GM06990 (cell line): ENCODE results near the gene ANKRD65.

ENCODE experiments used
- DNase-seq: peaks from one replicate; pipeline ENCODE4 v3.0.0-alpha.2; 2011; ENCODE audit not compliant: insufficient read length; ENCODE audit errors: extremely low read depth
- H3K27me3 ChIP-seq: replicated peaks from 2 replicates; pipeline ENCODE4 v1.6.0; 2011; ENCODE audit warnings: low read length; ENCODE audit not compliant: control insufficient read depth, insufficient read depth
- H3K36me3 ChIP-seq: 2 replicates; pipeline ENCODE4 v1.5.1; 2011; ENCODE audit warnings: low read length; ENCODE audit not compliant: control insufficient read depth, insufficient read depth
- H3K4me3 ChIP-seq: replicated peaks from 2 replicates; pipeline ENCODE4 v1.5.1; 2011; ENCODE audit warnings: low read depth, mild to moderate bottlenecking, control low read depth, low read length
- TF ChIP-seq, protein P1 (sequence below): IDR thresholded peaks from 2 replicates; pipeline ENCODE4 v1.5.1; 2011; ENCODE audit warnings: low read length, control low read depth, mild to moderate bottlenecking, inconsistent platforms; ENCODE audit not compliant: insufficient read depth, poor library complexity, severe bottlenecking

ANKRD65 gene

DNA sequence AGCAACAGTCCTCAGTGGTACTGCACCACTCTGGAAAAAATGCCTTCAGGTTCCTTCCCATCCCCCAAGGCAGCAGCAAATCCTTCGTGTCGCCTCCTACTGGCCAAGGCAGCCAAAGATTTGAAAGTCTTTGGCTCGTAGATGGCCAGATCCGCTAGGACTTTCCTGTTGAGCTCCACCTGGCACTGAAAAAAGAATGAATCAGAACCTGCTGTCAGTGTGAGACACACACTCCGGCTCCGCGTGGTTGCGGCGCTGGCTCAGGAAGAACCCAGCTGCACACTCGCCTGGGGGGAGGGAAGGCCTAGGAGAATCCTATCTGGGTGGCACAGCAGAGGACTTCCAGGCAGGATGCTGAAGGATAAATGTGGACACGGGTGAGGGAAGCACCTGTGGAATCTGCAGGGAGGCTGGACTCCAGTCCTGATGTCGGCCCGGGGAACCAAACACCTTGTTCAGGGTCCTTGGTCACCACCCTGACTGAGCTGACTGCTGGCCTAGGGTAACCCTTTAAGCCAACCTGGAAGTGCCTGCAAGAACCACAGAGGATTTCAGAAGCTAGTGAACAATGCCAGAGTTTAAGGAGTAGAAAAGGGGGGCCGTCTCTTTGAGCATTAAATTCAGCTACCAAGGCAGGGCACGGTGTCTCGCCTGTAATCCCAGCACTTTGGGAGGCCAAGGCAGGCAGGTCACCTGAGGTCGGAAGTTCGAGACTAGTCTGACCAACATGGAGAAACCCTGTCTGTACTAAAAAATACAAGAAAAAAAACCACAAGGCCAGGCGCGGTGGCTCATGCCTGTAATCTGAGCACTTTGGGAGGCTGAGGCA lies 18.8 kb downstream of the ANKRD65 start:
- TF ChIP-seq, protein P1, sequence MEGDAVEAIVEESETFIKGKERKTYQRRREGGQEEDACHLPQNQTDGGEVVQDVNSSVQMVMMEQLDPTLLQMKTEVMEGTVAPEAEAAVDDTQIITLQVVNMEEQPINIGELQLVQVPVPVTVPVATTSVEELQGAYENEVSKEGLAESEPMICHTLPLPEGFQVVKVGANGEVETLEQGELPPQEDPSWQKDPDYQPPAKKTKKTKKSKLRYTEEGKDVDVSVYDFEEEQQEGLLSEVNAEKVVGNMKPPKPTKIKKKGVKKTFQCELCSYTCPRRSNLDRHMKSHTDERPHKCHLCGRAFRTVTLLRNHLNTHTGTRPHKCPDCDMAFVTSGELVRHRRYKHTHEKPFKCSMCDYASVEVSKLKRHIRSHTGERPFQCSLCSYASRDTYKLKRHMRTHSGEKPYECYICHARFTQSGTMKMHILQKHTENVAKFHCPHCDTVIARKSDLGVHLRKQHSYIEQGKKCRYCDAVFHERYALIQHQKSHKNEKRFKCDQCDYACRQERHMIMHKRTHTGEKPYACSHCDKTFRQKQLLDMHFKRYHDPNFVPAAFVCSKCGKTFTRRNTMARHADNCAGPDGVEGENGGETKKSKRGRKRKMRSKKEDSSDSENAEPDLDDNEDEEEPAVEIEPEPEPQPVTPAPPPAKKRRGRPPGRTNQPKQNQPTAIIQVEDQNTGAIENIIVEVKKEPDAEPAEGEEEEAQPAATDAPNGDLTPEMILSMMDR: peak; percentile 66
- H3K36me3 ChIP-seq: peaks cover 25% of the 10 kb centered on the region
- no peak for DNase-seq
- no peaks in the 10 kb centered on the region for H3K27me3 ChIP-seq
- H3K4me3 ChIP-seq: no peak overlapping the region

DNA sequence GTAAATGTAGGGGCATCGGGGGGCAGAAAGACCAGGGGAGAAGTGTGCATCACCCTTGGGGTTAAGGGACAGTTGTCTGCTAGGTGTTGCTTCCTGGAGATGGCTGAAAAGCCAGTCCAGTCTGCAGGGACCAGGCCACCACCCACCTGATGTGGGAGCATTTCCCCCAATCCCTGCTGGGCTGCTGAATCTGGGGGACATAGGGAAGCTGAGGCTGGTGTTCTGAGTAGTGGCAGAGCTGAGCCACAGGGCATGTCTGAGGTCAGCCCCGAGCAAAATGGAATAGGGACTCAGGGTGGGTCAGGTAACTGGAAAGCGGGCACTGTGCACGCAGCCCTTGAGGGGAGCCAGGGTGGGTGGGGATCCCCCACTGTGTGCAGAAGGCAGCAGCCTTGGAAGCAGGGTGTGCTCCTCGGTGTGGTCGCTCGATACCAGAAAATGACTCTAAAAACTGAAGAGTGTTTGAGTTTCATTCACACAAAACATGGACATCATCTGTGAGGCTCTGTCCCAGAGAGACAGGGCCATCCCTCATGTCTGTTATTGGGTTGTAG lies 19.5 kb downstream of the ANKRD65 start:
- TF ChIP-seq, protein P1: no peak
- Histone ChIP-seq H3K27me3 (no peaks in the 10 kb centered on the region), H3K36me3 (peaks cover 26% of the 10 kb centered on the region), H3K4me3 (no peak overlapping the region)
- no peak for DNase-seq

DNA sequence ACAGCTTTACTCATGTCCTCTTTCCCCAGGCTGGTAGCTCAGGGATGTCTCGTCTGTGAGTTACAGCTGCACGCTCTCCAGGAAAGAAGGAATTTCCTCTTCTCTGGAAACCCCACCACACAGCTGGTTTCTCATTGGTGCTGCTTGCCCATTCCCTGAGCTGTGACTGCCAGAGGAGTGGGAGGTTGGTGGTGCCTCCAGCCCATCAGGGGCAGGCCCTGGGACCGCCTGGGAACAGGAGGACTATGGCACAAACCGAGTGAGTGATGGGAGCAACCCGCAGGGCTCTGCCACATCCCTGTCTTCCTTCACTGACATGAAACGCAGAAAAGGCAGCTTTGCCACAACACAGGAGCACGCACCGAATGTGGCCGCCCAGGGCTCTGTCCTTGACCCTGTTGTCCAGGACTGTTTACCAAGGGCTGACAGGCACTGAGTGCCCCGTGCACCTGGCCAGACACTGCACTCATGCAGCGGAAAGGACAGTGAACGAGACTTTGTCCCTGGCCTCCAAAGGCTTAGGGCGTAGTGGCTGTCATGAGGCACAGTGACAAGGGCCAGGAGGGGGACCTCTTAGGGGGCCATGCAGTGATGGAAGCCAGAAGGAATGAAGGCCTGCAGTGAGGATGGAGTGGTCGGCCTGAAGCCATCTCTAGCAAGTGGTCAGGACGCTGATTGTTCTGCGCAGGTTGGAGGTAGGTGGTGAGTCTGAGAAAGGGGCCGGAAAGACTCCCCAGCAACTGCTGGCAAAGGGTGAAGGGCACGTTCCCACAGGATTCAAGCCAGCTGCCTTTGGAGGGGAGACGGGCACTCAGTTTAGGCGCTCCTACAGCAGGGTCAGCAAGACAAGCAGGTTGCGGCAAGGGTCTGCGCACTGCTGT lies 20.3 kb downstream of the ANKRD65 start:
- H3K4me3 ChIP-seq: peak overlapping the region; percentile 83
- H3K36me3 ChIP-seq: peaks cover 26% of the 10 kb centered on the region
- no peak for DNase-seq

DNA sequence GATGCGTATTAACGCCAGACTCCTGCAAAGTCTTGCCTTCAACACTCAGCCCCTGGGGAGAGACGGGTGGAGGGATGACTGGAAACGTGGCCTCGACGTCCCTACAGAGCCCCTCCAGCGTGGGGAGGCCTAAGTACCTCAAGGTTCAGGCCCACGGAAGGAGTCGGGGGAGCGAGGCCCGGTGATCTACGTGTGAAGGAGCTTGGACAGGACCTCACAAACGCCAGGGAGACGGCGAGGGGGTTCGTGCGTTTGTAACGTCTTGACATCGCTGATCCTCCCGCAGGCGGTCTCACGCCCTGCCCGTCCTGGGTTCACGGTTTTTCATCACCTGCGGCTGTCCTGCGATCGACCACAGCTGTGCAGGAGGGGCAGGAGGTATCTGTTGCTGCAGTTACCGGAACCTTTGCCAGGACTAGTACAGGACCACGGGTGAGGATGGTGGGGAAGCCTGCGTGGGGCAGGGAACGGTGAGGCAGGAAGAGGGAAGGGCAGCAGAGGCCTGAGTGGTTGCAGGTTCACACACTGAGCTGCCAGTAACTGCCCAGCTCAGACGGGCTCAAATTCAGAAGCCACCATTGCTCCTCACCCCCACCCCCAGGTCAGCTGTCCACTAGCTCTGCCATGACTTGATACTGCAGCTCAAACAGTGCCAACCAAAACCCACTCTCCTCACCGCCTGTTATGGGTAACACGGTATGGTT lies 21.1 kb downstream of the ANKRD65 start:
- no peak for DNase-seq
- H3K27me3 ChIP-seq: no peaks in the 10 kb centered on the region
- peak overlapping the region; percentile 83 for H3K4me3 ChIP-seq
- H3K36me3 ChIP-seq: peaks cover 27% of the 10 kb centered on the region
- TF ChIP-seq, protein P1: no peak

More for the DNA sequence above, 20.3 kb downstream of the ANKRD65 start:
- TF ChIP-seq, protein P1: no peak
- H3K27me3 ChIP-seq: no peaks in the 10 kb centered on the region

DNA sequence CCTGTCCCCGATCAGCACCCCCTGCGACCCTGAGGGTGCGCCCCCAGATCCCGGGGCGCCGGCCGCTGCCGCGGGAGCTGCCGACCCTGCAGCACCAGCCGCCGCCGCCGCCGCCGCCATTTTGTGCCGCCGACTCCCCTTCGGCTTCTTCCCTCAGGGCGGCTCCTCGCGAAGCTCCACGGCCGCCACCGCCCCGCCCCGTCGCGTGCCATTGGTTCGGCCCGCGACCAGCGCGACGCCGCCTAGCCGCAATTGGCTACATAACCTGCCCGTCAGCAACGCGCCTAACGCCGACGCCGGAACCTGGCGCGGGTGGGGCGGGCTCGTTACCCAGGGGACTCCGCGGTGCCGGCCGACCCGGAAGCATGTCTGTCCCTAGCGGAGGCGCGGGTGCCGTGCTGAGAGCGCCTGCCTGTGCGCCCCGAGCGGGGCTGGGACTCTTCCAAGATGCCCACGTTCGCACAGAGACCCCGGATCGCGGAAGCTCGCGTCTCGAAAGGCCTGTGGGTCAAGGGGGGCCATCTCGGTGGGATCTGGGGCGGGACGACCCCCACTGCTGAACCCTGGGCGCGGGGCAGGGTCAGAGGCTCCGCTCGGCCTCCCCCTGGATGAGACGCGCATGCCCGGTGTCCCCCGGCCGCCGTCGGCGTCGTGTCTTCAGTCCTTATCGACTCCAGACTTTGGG lies 21.7 kb downstream of the ANKRD65 start, which contains the start of gene CCNL2:
TSS of gene CCNL2 (minus strand) at position 149 of the 685 bp plus-strand sequence. CDS start at position 120, 29 bp downstream.
- H3K36me3 ChIP-seq: peaks cover 24% of the 10 kb centered on the region
- TF ChIP-seq, protein P1: peak; percentile 58
- no peaks in the 10 kb centered on the region for H3K27me3 ChIP-seq
- H3K4me3 ChIP-seq: peak within 1 kb of the TSS; percentile 83
- DNase-seq: peak; percentile 100
